Progenitor cell of endocrine pancreas (in vitro differentiated cells): Measurements from ENCODE around the gene FBXO42. TPM values are rescaled to one million over a fixed set of nuclear protein-coding genes. Genes with fewer than 3 reads are reported as not detected.
"Not testable (repeated sequence)": the region's sequence is repeated elsewhere in the genome, so short reads cannot be mapped to it uniquely, and the experiment has no call there.

Experiments used
- DNase-seq: peaks from one replicate; pipeline ENCODE4 v3.0.0; 2021; ENCODE audit warnings: low spot score; ENCODE audit not compliant: unreplicated experiment
- H3K27ac Mint-ChIP-seq: 2 replicates; pipeline ENCODE4 v1.8.0; 2021; ENCODE audit warnings: mild to moderate bottlenecking, moderate library complexity, mixed read lengths
- H3K27me3 Mint-ChIP-seq: 2 replicates; pipeline ENCODE4 v1.8.0; 2021; ENCODE audit warnings: mixed read lengths
- H3K36me3 Mint-ChIP-seq: 2 replicates; pipeline ENCODE4 v1.8.0; 2022; ENCODE audit warnings: mixed read lengths; ENCODE audit not compliant: insufficient read depth
- H3K4me1 Mint-ChIP-seq: 2 replicates; pipeline ENCODE4 v1.8.0; 2021; ENCODE audit warnings: low read depth, mixed read lengths
- H3K4me3 Mint-ChIP-seq: 2 replicates; pipeline ENCODE4 v1.8.0; 2021; ENCODE audit warnings: low read depth, mild to moderate bottlenecking, moderate library complexity, mixed read lengths
- H3K9me3 Mint-ChIP-seq: 2 replicates; pipeline ENCODE4 v1.8.0; 2021; ENCODE audit warnings: low read depth, mixed read lengths
- total RNA-seq: library from RNA; stranded (reverse); gene quantifications from 2 replicates; pipeline ENCODE4 v1.2.1, GENCODE V29; 2021
- TF ChIP-seq, protein P1 (sequence below): fragments of 200-600 bp; sonication (generic); IDR thresholded peaks from one replicate; pipeline ENCODE4 v1.5.0; 2021; ENCODE audit warnings: antibody characterized with exemption, mild to moderate bottlenecking; ENCODE audit not compliant: unreplicated experiment

FBXO42 gene
- total RNA-seq, 1 donor from 2014 or later = 30.5 TPM

DNA sequence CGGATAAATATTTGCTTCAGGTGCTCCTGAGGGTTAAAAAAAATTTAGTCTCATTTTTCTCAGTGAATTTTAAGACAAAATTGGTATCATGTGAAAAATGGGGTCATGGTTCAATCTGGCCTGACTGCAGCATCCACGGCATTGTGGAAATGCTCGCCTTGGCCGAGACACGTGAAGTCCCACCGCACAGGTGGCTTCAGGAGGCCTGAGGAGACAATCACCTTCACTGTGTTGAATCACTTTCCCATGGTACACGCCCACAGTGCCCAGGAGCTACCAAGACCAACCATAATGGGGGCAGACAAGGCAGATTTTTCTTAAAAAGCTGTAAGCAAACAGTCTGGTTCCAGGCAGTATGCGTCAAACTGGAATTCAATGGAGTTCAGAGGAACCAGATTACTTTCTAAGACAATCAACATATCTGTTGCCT lies 104.3 kb downstream of the FBXO42 start:
- TF ChIP-seq, protein P1, sequence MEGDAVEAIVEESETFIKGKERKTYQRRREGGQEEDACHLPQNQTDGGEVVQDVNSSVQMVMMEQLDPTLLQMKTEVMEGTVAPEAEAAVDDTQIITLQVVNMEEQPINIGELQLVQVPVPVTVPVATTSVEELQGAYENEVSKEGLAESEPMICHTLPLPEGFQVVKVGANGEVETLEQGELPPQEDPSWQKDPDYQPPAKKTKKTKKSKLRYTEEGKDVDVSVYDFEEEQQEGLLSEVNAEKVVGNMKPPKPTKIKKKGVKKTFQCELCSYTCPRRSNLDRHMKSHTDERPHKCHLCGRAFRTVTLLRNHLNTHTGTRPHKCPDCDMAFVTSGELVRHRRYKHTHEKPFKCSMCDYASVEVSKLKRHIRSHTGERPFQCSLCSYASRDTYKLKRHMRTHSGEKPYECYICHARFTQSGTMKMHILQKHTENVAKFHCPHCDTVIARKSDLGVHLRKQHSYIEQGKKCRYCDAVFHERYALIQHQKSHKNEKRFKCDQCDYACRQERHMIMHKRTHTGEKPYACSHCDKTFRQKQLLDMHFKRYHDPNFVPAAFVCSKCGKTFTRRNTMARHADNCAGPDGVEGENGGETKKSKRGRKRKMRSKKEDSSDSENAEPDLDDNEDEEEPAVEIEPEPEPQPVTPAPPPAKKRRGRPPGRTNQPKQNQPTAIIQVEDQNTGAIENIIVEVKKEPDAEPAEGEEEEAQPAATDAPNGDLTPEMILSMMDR = no peak
- Mint-ChIP-seq H3K4me3 (no peak overlapping the region), H3K27me3 (no peaks in the 10 kb centered on the region), H3K36me3 (peaks cover 12% of the 10 kb centered on the region), H3K4me1 (peaks cover 26% of the 10 kb centered on the region), H3K27ac (no peak overlapping the region), H3K9me3 (no peaks in the 10 kb centered on the region)
- DNase-seq = no peak

DNA sequence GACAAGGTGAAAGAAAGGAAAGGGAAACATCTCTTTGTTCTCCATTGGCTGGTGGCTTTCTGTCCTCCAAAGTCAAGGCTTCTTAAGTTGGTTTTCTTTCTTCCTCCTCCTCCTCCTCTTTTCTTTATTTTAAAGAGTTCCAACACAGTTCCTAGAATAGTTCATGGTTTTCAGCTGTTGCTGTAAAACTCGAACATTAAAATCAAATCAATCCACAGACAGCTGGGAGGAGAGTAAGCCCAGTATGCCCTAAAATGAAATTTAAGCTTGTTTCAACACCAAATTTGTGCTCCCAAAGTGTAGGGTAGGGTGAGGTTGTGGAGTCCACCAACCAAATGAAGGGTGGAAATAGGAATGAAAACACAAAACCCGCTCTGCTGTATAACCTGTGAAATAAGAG lies 104.8 kb downstream of the FBXO42 start:
- Mint-ChIP-seq H3K27me3 (no peaks in the 10 kb centered on the region), H3K36me3 (peaks cover 10% of the 10 kb centered on the region), H3K4me3 (no peak overlapping the region), H3K27ac (no peak overlapping the region), H3K4me1 (peaks cover 22% of the 10 kb centered on the region), H3K9me3 (no peaks in the 10 kb centered on the region)
- DNase-seq = no peak
- TF ChIP-seq, protein P1 = no peak

DNA sequence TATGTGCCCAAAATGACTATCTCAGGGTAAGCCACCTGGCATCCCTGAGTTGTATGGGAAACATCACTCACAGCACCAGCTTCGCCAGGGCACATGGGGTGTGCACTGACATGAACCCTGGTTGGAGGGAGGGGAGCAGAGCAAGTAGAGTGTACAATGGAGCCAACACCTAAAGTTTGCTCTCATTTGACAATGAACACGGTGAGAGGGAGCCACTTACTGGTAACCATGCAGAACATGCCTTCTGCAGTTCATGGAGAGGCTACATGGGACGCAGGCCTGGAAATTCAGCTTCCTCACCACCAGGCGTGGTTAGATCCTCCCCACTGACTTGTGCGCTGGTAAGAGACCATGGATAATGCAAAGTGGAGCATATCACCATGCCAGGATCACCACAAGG lies 105.3 kb downstream of the FBXO42 start:
- Mint-ChIP-seq H3K36me3 (peaks cover 10% of the 10 kb centered on the region), H3K9me3 (no peaks in the 10 kb centered on the region), H3K27me3 (no peaks in the 10 kb centered on the region), H3K4me3 (no peak overlapping the region), H3K4me1 (peaks cover 17% of the 10 kb centered on the region), H3K27ac (no peak overlapping the region)
- TF ChIP-seq, protein P1 = no peak
- DNase-seq = no peak

DNA sequence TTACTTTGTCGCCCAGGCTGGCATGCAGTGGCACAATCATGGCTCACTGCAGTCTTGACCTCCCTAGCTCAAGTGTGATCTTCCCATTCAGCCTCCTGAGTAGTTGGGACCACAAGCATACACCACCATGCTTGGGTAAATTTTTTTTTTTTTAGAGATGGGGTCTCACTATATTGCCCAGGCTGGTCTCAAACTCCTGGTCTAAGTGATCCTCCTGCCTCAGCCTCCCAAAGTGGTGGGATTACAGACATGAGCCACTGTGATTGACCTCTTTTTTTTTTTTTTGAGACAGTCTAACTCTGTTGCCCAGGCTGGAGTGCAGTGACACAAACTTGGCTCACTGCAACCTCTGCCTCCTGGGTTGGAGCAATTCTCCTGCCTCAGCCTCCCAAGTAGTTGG lies 106.0 kb downstream of the FBXO42 start:
- H3K27ac Mint-ChIP-seq, H3K4me3 Mint-ChIP-seq, DNase-seq: not testable (repeated sequence)

DNA sequence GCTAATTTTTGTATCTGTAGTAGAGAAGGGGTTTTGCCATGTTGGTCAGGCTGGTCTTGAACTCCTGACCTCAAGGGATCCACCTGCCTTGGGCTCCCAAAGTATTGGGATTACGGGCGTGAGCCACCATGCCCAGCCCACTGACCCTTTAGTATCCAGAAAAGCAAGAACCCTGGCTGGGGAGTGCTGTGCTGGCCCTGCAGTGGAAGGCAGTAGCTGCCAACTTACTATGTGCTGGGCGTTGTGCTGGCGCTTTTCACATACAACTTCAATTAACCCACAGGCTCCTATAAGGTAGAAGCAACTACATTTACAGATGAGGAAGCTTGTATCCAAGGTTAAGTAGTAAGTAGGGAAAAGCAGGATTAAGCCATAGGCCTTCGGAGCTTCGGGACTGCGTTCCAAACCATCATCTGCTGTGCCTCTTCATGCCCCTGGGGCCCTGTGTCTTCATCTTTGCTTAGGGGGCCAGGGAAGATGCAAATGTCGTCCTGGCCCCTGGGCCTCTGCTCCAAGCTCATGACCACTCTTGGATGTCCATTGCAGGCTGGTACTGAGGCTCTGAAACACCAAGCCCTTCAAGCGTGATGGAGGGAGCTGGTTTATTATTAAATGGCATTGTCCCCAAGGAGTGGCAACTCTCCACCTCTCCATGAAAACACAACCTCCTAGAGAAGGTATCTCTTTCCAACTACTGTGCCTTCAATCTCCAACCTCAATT lies 106.6 kb downstream of the FBXO42 start:
- Mint-ChIP-seq H3K9me3 (no peaks in the 10 kb centered on the region), H3K4me3 (no peak overlapping the region), H3K4me1 (peaks cover 16% of the 10 kb centered on the region), H3K27ac (no peak overlapping the region), H3K36me3 (peaks cover 7% of the 10 kb centered on the region), H3K27me3 (no peaks in the 10 kb centered on the region)
- TF ChIP-seq, protein P1 = no peak
- no peak for DNase-seq

More for the DNA sequence above, 106.0 kb downstream of the FBXO42 start:
- H3K4me1 Mint-ChIP-seq = peaks cover 13% of the 10 kb centered on the region
- H3K27me3 Mint-ChIP-seq, H3K36me3 Mint-ChIP-seq, H3K9me3 Mint-ChIP-seq: not testable (repeated sequence)
